COLO668 (cell line): ENCODE results near the gene IGFBP2.

Source experiments
- DNase-seq: peaks from one replicate; lab custom pipeline; 2025; ENCODE audit not compliant: unreplicated experiment; lab: John Stamatoyannopoulos, UW

IGFBP2 gene

DNA sequence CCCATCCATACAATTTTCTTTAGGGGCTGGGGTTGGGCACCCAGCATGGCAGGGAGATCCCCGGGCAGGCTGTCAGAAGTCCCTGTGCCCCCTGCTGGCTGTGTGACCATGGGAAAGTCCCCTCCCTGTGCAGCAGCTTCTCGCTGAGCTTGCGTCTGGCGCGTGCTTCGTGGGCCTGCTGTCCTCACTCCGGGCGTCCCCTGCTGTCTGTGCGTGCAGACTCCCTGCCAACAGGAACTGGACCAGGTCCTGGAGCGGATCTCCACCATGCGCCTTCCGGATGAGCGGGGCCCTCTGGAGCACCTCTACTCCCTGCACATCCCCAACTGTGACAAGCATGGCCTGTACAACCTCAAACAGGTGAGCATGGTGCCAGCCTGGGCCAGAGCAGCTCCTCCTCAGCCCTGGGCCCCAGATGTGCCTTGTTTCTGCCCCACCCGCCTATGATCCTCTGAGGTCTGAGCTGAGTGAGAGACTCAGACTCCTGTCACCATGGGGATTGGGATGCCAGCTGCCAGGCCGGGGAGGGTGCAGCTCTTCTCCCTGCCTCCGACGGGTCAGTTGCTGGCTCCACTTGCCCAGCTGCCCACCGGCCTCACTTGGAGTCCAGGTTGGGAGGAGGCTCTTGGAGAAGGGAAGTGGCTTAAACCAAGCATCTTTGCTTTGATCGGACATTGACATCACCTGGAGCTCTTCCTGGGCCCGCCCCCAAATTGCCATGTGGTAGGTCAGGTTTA lies 28.6 kb downstream of the IGFBP2 start:
- DNase-seq = peak; percentile 14

DNA sequence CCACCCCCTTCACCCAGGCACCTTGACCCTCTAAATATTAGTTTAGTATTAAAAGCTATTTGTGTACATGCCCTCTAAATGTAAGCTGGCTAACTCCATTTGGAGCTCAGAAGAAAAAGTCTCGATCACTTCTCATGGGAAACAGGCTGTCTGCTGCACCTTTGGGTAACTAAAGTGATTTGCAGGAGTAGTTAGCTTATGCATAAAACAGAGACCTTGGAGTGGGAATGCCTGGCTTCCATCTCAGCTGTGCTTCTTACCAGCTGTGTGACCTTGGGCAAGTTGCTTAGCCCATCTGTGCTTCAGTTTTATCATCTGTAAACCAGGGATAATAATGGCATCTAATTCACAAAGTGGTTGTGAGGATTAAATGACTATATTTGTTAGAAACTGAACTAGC lies 29.9 kb downstream of the IGFBP2 start:
- no peak for DNase-seq

DNA sequence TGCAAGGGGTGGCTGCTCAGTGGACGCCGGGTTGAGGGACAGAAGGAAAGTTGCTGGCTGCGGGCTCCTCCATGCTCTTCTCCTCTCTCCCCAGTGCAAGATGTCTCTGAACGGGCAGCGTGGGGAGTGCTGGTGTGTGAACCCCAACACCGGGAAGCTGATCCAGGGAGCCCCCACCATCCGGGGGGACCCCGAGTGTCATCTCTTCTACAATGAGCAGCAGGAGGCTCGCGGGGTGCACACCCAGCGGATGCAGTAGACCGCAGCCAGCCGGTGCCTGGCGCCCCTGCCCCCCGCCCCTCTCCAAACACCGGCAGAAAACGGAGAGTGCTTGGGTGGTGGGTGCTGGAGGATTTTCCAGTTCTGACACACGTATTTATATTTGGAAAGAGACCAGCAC lies 30.6 kb downstream of the IGFBP2 start:
- no peak for DNase-seq

DNA sequence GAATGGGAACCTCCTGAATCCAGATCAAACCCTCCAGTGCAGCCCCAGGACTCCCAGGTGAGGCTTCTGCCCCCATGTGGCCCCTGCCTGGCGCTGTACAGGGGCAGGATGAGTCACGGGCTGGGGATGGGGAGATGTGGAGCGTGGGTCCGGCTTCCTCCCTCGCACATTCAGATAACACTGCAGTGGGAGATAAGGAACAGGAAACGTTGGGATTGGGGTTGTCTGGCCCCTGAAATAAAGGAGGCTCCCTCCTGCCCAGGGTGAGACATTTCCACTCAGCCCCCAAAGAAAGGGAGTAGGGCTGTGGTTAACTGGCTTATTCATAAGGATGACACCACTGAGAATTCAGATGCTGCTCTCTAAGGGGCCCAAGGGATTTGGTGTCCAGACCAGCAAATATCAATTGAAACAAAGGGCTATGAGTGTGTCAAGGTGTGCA lies 31.4 kb downstream of the IGFBP2 start:
- peak; percentile 10 for DNase-seq

DNA sequence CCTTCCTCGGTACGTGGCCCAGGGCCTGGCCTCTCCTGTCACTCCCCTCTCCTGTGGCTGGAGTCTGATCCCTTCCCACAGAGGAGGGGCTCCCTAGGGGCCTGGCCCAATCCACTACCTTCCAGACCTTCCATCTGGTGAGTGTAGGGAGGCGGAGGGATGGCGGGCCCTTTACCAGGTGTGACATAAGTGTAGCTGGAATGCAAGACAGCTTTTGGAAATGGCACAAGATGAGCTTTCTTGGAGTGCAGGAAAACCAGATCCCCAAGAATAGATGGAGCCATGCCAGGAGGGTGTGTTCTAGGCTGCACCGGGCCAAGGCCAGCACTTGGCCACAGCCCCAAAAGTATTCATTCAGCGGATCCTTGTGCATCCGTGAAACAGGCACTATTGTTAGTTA lies 32.0 kb downstream of the IGFBP2 start:
- no peak for DNase-seq

DNA sequence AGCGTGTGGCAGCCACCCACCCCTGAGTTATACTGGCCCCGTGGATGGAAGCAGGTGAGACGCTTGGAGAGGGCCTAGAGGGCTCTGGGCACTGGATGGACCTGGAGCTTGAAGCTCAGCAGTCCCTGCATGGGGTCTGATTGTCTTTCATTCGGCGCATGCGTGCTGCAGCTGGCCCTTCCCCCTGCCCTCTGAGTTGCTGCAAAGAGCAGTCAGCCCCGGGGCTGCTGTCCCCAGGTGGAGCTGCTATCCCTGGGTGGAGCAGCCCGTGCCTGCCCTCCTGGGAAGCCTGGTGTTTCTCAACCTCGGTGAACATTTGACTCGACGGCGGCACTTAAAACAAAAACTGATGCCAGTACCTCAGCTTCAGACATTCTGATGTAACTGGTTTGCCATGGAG lies 32.5 kb downstream of the IGFBP2 start:
- no peak for DNase-seq

DNA sequence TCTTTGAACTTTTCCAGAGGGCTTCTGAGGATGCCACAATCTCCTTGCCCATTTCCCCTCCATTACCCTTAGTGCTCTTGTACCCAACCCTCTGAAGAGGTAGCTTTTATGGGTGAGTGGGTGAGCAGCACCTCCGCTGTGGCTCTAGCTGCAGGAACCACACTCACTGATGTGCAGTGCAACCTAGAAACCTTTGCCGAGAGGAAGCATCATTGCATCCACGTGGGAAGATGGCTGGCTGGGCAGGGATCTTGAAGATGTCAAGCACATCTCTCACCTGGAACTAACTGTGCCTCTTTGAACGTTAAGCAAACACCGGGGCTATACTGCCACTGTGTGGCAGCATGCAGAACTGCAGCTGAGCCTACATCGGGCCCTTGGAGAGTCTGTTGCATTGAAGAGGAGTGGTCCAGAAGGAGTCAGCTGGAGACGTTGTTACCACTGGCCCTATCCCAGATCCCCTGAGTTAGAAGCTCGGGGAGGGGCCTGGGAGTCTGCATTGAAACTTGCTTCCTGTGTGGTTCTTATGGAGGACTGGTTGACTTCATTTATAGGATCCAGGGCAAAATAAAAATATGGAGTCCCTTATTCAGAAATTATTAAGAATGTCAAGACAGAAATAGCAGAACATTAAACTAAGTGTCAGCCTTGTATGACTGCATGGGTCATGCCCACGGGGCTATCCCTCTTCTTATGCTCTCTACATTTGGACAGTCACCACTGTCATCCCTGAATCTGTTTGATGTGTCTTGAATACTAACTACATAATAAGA lies 33.4 kb downstream of the IGFBP2 start:
- DNase-seq = peak; percentile 64

DNA sequence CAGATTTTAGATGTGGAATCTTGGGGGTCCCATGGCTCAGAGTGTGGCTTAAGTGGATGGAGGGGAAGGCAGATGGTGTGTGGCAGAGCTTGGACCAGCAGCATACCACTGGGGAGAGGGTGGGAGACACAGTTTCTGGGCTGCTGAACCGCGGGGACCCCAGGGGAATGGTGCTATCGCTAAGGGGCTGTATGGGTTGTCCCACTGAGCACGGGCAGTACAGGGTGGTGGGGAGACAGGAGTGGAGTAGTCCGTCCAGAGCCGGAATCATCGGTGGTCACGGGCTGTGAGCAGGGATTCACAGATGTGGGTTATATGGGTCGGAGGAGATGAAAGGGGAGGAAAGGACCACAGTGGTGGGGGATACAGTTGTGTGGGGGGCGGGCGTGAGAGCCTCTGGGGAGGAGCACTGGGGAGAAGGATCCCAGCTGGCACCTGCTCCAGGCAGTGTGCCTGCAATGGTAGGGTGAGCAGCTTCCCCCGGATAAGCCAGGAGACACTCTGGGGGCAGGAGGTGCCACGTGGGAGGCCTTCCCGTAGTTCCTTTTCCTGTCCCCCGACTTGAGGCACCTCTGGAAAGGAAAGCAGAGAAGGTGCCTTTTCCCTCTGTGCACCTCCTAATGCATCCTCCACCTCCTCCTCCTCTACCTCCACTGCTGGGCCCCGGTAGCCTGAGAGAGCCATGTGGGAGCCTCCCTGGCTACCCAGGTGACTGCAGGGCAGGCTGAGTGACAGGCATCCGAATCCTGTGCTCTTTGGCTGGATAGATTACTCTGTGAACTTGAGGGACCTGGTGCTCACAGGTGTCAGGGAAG lies 37.3 kb downstream of the IGFBP2 start:
- DNase-seq = no peak

DNA sequence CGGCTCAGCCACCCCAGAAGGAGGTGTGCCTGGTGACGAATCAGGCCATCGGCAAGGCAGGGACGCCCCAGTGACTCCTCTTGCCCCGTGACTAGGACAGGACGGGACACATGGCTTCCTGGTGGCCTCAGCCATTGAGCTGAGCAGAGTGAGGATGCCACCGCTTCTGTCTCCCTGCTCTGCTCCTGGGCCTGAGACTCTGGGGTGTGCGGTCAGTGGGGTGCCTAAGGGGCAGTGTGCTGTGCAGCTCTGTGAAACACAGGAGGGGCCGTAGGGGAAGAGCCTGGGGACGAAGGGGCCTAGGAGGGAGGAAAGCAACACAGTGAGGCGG lies 37.8 kb downstream of the IGFBP2 start:
- no peak for DNase-seq

DNA sequence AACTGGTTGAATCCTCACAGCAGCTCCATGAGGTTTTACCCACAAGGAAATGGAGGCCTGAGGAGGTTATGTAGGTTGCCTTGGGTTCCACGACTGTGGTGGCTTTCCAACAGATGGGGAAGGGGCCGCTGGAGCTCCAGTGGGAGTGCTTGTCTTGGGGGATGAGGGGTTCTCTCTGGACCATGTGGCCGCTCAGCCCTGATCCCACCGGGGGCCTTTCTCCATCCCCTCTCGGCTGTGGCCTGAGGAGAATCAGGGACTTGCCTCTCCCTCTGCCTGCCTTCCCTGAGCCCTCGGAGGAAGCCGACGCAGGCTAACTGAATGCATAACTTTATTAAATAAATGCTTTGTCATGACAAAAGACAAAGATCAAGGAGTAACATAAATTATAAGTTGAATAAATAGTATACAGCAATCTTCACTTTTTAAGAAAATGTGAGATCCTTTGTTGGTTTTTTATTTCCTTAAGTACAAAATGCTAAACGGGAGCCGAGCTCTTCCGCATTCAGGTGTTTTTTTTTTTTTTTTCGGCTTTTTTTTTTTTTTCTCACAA lies 38.6 kb downstream of the IGFBP2 start:
- DNase-seq = no peak

DNA sequence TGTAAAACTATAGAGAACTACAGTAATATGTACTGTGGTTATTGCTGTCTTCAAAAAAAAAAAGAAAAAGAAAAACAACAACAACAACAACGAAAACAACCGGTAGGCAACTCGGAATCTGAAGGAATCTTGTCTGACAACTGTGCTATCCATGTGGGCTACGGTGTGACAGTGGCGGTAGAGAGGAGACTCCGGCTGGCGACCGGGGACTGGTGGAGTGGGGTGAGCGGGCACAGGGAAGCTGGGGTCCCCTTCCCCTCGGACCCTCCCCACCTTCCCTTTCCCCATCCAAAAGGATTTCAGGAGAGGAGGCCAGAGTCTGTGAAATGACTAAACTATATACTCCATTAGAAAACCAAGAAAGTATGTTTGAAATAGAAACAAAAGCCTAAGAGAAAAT lies 39.2 kb downstream of the IGFBP2 start:
- no peak for DNase-seq

DNA sequence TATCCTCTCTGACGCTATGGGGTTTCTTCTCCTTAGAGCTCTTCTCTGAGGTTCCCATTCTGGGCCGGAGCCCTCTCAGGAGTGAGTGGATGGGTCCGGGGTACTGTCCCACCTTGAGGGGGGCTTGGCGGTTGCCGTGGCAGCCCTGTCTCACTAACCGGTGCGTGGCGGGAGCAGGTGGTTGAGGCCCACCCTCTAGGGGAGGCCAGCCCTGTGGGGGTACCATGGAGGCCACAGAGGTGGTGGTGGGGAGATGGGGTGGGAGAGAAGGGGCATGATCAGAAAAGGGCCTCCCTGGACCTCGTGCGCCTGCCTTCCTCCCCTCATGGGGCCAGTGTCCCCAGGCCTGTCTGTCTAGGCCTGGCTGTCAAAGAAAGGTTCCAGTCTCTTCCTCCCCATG lies 39.8 kb downstream of the IGFBP2 start:
- DNase-seq = no peak

DNA sequence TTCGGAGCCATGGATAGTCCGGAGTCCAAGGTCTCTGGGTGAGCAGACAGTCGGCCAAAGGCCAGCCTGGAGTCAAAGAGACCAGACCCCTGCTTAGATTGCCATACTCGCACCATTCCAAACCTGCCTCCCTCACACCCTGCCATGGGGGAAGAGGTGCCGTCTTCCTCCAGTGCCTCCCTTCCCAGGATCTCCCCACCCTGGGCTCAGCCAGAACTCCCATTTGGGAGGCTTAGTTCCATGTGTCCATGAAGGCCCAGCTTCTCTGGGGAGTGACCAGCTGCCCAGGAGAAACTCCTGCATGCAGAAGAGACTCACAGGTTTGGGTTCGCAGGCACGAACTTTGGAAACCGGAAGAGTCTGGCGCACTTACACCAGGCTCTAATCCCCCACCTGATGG lies 40.4 kb downstream of the IGFBP2 start:
- DNase-seq = no peak

DNA sequence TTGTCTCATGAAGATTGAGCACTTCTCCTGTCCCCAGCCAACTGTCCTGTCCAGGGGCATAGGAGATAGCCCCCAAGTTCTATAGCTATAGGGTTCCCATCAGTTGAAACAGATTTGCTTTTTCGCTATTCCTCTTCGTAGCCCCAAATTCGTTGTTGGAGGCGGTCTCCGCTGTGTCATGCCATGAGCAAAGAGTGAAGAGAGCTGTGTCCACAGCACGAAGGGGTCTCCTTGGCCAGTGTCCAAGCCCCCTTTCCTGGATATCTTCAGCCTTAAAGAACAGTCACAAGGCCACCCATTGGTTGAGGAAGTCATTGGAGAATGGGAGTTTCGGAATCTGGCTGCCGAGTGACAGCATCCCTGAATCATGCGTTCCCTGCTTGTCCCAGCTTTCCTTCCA lies 41.2 kb downstream of the IGFBP2 start:
- no peak for DNase-seq

DNA sequence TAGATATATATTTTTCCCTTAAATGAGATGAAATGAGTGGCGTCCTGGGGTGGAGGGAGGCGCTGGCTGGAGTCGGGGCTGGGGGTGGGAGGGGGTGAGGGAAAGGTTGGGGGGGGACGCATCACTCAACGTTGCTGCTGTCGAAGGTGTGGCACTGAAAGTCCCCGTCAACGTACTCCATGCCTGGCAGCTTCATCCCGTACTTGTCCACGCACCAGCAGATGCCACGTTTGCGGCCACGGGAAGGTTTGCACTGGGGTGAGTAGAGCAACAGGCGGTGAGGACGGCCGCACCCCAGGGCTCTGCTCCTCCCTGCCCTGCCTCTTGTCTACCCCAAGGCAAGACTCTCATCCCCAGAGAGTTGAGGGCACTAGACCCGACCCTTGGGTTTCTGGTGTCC lies 43.4 kb downstream of the IGFBP2 start:
- DNase-seq = no peak

DNA sequence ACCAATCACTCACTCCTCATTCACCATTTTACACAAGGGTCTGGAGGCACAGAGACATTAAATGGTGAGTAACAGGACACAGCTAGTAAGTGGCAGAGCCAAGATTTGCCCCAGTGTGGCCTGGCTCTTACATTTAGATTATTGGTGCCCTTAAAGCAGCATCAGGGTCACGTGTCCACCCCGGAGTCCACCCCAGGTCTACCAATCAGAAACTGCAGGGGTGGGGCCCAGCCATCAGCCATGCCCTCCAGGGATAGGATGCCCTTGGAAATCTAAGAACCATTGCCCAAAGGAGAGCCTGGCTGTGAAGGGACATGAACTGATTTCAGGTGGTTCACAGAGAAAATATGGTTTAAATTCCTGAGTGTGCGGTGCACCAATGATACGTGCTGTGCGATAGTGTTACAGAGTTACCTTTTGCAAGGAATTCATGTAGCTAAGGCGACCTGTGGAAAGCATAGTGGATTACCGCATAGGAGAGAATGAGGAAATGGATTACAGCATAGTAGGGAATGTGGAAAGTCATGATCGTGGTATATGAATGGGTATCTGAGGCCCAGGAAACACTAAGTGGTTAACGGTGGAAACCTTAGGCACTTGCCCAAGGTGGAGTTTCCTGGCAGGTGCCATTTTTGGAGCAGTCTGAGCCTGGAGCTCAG lies 44.3 kb downstream of the IGFBP2 start:
- DNase-seq = no peak

DNA sequence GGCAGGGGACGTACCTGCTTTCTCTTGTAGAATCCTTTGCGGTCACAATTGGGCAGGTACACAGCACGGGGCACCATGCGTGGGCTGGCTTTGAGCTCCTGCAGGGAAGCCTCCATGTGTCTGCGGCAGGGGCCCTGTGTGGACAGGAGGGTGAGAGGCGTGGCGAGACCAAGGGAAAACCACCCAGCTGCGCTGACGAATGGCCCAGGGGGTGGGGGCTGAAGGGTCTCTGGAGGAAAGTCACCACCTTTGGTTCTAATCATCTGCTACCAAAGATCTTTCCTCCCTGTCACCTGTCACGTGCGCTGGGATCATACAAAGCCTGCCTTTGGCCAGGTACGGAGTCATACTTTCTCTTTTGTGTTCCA lies 44.9 kb downstream of the IGFBP2 start:
- DNase-seq = no peak

DNA sequence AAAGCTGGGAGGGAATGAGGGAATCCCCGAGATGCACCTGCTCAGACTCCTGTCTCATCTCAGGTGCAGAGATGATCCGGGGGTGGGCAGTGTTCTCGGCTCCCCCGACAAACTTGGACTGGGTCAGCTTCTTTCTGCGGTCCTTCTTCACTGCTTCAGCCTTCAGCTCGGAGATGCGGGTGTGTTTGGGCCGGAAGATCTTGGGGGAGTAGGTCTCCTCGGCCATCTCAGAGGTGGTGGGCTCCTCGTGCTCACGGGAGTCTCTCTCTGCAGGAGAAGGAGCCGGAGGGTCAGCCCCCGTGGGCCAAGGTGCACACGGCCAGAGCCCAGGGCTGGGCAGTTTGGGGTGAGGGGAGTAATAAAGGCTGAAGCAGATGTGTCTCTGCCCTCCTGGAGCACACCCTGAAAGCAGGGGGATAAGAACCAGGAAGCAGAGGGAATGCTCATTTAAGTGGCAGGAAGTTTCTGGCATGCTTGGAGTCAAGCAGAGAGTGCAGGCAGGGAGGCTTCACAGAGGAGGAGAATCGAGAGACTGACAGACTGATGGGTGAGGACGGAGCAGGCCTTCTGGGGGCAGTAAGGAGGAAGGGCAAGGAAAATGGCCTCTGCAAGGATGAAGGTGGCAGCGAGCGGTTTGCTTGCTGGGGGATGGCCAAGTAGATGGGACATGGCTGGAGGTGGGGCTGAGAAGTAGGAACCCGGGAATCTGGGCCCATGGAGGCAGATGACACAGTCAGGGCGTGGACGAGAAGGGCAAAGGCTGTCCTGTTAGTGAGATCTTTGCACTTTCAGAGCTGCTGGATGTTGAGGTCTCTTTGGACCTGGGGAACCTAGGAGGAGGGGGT lies 45.8 kb downstream of the IGFBP2 start:
- DNase-seq = no peak

DNA sequence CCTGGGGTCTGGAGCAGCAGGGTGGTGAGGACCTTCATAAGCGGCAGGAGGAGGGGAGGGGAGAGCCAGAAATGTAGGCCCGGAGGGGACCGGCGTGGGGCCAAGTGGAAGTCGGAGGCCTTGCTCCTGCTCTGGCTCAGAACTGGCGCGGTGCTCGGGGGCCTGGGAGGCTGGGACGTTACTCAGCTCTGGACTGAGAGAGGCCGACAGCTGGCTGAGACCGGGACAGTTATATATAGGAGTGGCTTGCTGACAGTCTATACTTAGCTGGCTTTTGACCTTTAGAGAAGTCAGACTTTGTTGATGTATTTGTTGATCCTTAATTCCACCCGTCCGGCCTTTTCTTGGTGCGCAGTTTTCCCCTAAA lies 46.4 kb downstream of the IGFBP2 start:
- DNase-seq = no peak

DNA sequence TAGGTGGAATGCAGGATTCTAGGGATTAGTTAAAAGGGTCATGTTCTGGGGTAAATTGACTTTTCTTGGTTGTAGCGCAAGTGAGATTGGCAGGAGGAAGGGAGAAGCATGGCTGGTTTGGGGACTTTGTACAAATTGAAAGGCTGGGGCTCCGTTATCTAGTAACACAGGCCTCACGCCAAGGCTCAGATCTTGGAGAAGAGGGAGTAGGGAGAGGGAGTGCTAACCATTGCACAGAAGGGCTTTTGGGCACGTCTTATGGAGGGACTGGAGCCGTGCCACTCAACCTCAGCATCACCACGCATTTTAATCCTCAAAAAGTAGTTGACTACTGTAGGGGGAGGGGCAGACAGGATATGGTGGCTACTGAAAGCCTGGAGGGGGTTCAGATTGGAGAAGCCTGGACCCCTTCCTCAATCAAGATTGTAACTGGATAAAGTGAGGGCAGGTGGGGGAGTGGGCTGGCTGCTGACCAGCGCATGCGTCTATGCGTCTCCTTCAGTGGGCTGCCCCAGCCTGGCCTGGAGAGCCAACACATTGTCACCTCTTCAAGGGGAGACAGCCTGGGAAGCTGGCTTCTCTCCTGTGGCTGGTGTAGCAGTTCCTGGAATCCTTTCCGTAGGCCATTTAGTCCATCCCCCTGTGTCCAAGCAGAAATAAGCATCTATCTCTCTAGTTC lies 47.9 kb downstream of the IGFBP2 start:
- DNase-seq = no peak
